ENCODE data around the gene TOM1L2.
"Not testable (repeated sequence)": the region's sequence is repeated elsewhere in the genome, so short reads cannot be mapped to it uniquely, and the experiment has no call there.

Gene TOM1L2

GRCh38 chr17:17959520-17960361 lies 12.5 kb downstream of the TOM1L2 start:
- Histone ChIP-seq H3K9me2 (replicated peaks; ENCODE audit: insufficient read depth, low read length) (no peaks in the 10 kb centered on the region), H3K4me1 (ENCODE audit: low read length) (peaks cover 19% of the 10 kb centered on the region), H2AFZ (ENCODE audit: low read length) (no peak overlapping the region), H3K4me3 (ENCODE audit: low read length) (no peak overlapping the region), H3K36me3 (replicated peaks; ENCODE audit: insufficient read depth, low read length) (no peaks in the 10 kb centered on the region), H3K9ac (ENCODE audit: low read length) (no peak overlapping the region), H3K4me2 (ENCODE audit: low read depth, low read length) (no peak overlapping the region), H3K27ac (ENCODE audit: low read length) (no peak overlapping the region), H3K9me3 (replicated peaks; ENCODE audit: insufficient read depth, low read length) (no peaks in the 10 kb centered on the region), H3K27me3 (replicated peaks; ENCODE audit: insufficient read depth, low read length) (no peaks in the 10 kb centered on the region), H4K20me1 (ENCODE audit: insufficient read depth, low read length) (no peaks in the 10 kb centered on the region), H3K79me2 (ENCODE audit: low read length) (peaks cover 78% of the 10 kb centered on the region), H3F3A (ENCODE audit: insufficient read depth, low read length) (peaks cover 9% of the 10 kb centered on the region)
- no peak for TF ChIP-seq EZH2 (optimal IDR thresholded peaks at IDR 0.05; ENCODE audit: low read depth, low read length)
- TF ChIP-seq CTCF (IDR thresholded peaks at IDR 0.05; ENCODE audit: low read length), result no peak
- TF ChIP-seq EZH2phosphoT487 (IDR thresholded peaks at IDR 0.05; ENCODE audit: low read length), result no peak
- no peak for DNase-seq

- no peak overlapping the region for H2AFZ ChIP-seq (ENCODE audit: low read length)
- H3K4me1 ChIP-seq (ENCODE audit: low read length), result peaks cover 11% of the 10 kb centered on the region
- TF ChIP-seq EZH2 (optimal IDR thresholded peaks at IDR 0.05; ENCODE audit: low read depth, low read length) (no peak), EZH2phosphoT487 (IDR thresholded peaks at IDR 0.05; ENCODE audit: low read length) (no peak), CTCF (IDR thresholded peaks at IDR 0.05; ENCODE audit: low read length) (no peak)
- no peaks in the 10 kb centered on the region for H3K27me3 ChIP-seq (replicated peaks; ENCODE audit: insufficient read depth, low read length)
- H3F3A ChIP-seq (ENCODE audit: insufficient read depth, low read length), result peaks cover 3% of the 10 kb centered on the region
- H3K9ac ChIP-seq (ENCODE audit: low read length), result no peak overlapping the region
- H3K9me3 ChIP-seq (replicated peaks; ENCODE audit: insufficient read depth, low read length), result no peaks in the 10 kb centered on the region
- H3K4me3 ChIP-seq (ENCODE audit: low read length), result no peak overlapping the region
- H3K27ac ChIP-seq (ENCODE audit: low read length), result no peak overlapping the region
- no peaks in the 10 kb centered on the region for H4K20me1 ChIP-seq (ENCODE audit: insufficient read depth, low read length)
- no peak for DNase-seq
- no peaks in the 10 kb centered on the region for H3K9me2 ChIP-seq (replicated peaks; ENCODE audit: insufficient read depth, low read length)
- no peak overlapping the region for H3K4me2 ChIP-seq (ENCODE audit: low read depth, low read length)
- peaks cover 72% of the 10 kb centered on the region for H3K79me2 ChIP-seq (ENCODE audit: low read length)
- no peaks in the 10 kb centered on the region for H3K36me3 ChIP-seq (replicated peaks; ENCODE audit: insufficient read depth, low read length)
Observed at GRCh38 chr17:17958982-17959381, 13.2 kb downstream of the TOM1L2 start.

GRCh38 chr17:17957584-17957916 lies 14.7 kb downstream of the TOM1L2 start:
- Histone ChIP-seq H3K4me3 (ENCODE audit: low read length) (no peak overlapping the region), H3K9ac (ENCODE audit: low read length) (no peak overlapping the region), H3F3A (ENCODE audit: insufficient read depth, low read length) (no peaks in the 10 kb centered on the region), H3K27ac (ENCODE audit: low read length) (no peak overlapping the region), H3K9me2 (replicated peaks; ENCODE audit: insufficient read depth, low read length) (no peaks in the 10 kb centered on the region), H2AFZ (ENCODE audit: low read length) (no peak overlapping the region), H3K79me2 (ENCODE audit: low read length) (peaks cover 60% of the 10 kb centered on the region), H3K4me2 (ENCODE audit: low read depth, low read length) (no peak overlapping the region), H3K9me3 (replicated peaks; ENCODE audit: insufficient read depth, low read length) (no peaks in the 10 kb centered on the region), H3K4me1 (ENCODE audit: low read length) (no peaks in the 10 kb centered on the region), H4K20me1 (ENCODE audit: insufficient read depth, low read length) (no peaks in the 10 kb centered on the region), H3K27me3 (replicated peaks; ENCODE audit: insufficient read depth, low read length) (no peaks in the 10 kb centered on the region), H3K36me3 (replicated peaks; ENCODE audit: insufficient read depth, low read length) (no peaks in the 10 kb centered on the region)
- DNase-seq, result no peak
- no peak for TF ChIP-seq EZH2 (optimal IDR thresholded peaks at IDR 0.05; ENCODE audit: low read depth, low read length)
- no peak for TF ChIP-seq EZH2phosphoT487 (IDR thresholded peaks at IDR 0.05; ENCODE audit: low read length)
- no peak for TF ChIP-seq CTCF (IDR thresholded peaks at IDR 0.05; ENCODE audit: low read length)

GRCh38 chr17:17955790-17956341 lies 16.3 kb downstream of the TOM1L2 start:
- H3K79me2 ChIP-seq (ENCODE audit: low read length), result peaks cover 51% of the 10 kb centered on the region
- not testable (repeated sequence) for DNase-seq; H4K20me1 ChIP-seq (ENCODE audit: insufficient read depth, low read length); H3K4me2 ChIP-seq (ENCODE audit: low read depth, low read length); H3F3A ChIP-seq (ENCODE audit: insufficient read depth, low read length); H3K4me3 ChIP-seq (ENCODE audit: low read length); H3K27me3 ChIP-seq (replicated peaks; ENCODE audit: insufficient read depth, low read length); H3K9me3 ChIP-seq (replicated peaks; ENCODE audit: insufficient read depth, low read length); H3K9me2 ChIP-seq (replicated peaks; ENCODE audit: insufficient read depth, low read length); H3K36me3 ChIP-seq (replicated peaks; ENCODE audit: insufficient read depth, low read length); H3K4me1 ChIP-seq (ENCODE audit: low read length); H3K27ac ChIP-seq (ENCODE audit: low read length); H3K9ac ChIP-seq (ENCODE audit: low read length); H2AFZ ChIP-seq (ENCODE audit: low read length)

All from MM.1S (cell line).